AG04450 (cell line): Measurements from ENCODE around the gene SUPT20H. TPM values are rescaled to one million over a fixed set of nuclear protein-coding genes. Genes with fewer than 3 reads are reported as not detected.
A peak's percentile ranks its signal among the peaks of the same experiment; 100 is the strongest.

Experiments
- CTCF ChIA-PET: fragments of 300-600, 350-600 bp; formaldehyde crosslinking; extraction: SDS; loops from one replicate; lab custom pipeline; 2022; ENCODE audit warnings: antibody characterized with exemption, inconsistent platforms; lab: Charles Lee
- POLR2A ChIA-PET: fragments of 350-600 bp; formaldehyde crosslinking; extraction: SDS; loops from one replicate; lab custom pipeline; 2021; ENCODE audit warnings: antibody characterized with exemption, inconsistent platforms; lab: Yijun Ruan, JAX
- DNase-seq: peaks from one replicate; pipeline ENCODE4 v3.0.0-alpha.2; 2011; ENCODE audit warnings: low read depth, low spot score
- H3K27ac ChIP-seq: one replicate; pipeline ENCODE4 v1.5.1; 2012; ENCODE audit warnings: low read depth, low read length, control low read depth
- H3K27me3 ChIP-seq: one replicate; pipeline ENCODE4 v1.6.0; 2012; ENCODE audit warnings: low read length; ENCODE audit not compliant: control insufficient read depth, insufficient read depth
- H3K4me3 ChIP-seq: 2 replicates; pipeline ENCODE4 v1.5.1; 2011; ENCODE audit warnings: mild to moderate bottlenecking, low read depth, low read length, control low read depth
- H3K9me3 ChIP-seq: 2 replicates; pipeline ENCODE4 v1.5.1; 2012; ENCODE audit warnings: low read length; ENCODE audit not compliant: control insufficient read depth, insufficient read depth
- CTCF ChIP-seq: IDR thresholded peaks from 2 replicates; pipeline ENCODE4 v1.5.1; 2011; ENCODE audit warnings: low read depth, low read length, control low read depth, inconsistent platforms
- polyA plus RNA-seq: library from polyadenylated mRNA; depleted of rRNA; stranded (reverse); fragments of >200 nt; gene quantifications from 2 replicates; pipeline ENCODE4 v1.2.3, GENCODE V29; 2011

The SUPT20H gene
- polyA plus RNA-seq, 1 experiment = 80.6 TPM

DNA sequence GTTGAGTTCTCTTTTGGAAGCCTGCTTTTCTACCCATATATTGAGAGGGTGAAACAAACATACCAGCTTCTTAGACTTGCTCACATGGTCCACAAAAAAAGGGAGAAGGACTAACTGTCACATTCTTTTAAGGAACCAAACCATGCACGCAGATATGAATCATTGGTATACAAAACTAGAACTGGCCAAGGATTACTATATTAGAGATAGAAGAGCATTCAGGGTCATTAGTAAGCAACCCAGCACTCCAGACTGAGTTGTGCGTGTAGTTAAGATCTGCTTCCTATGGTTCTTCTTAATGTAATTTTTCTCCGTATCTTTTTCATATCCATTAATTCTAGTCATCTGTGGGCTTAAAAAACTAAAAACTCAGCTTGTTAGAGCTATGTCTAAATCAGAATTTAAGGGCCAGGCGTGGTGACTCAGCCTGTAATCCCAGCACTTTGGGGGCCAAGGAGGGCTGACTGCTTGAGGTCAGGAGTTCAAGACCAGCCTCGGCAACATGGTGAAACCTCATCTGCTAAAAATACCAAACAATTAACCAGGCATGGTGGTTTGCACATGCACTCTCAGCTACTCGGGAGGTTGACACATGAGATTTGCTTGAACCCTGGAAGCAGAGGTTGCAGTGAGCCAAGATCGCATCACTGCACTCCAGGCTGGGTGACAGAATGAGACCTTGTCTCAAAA lies 80.0 kb downstream of the SUPT20H start:
- Histone ChIP-seq H3K27me3 (no peaks in the 10 kb centered on the region), H3K9me3 (peaks cover 8% of the 10 kb centered on the region), H3K4me3 (no peak overlapping the region), H3K27ac (peak overlapping the region; percentile 34)
- no peak for TF ChIP-seq CTCF
- ChIA-PET POLR2A (interaction anchor here (0.6 kb wide), 1 partner anchor 673 kb away, joined by 3 read pairs; no protein-coding TSS in a partner anchor), CTCF (interaction anchor here (0.6 to 7.2 kb wide), 9 partner anchors 10 to 697 kb away, joined by 3 to 432 read pairs (median 10); no protein-coding TSS in a partner anchor)
- DNase-seq = peak; percentile 26

- TF ChIP-seq CTCF = no peak
- Histone ChIP-seq H3K27me3 (no peaks in the 10 kb centered on the region), H3K9me3 (peaks cover 8% of the 10 kb centered on the region), H3K4me3 (no peak overlapping the region), H3K27ac (no peak overlapping the region)
- DNase-seq = no peak
- CTCF ChIA-PET = interaction anchor here (2.2 kb wide), 1 partner anchor 117 kb away, joined by 16 read pairs; no protein-coding TSS in a partner anchor
- POLR2A ChIA-PET = no interaction called here
Measured at GRCh38 chr13:36975172-36975571, 84.3 kb downstream of the SUPT20H start.

GRCh38 chr13:36973621-36974295 lies 85.7 kb downstream of the SUPT20H start:
- POLR2A ChIA-PET = no interaction called here
- CTCF ChIA-PET = interaction anchor here (0.7 to 3.2 kb wide), 4 partner anchors 8 to 125 kb away, joined by 3 to 18 read pairs (median 8); no protein-coding TSS in a partner anchor

GRCh38 chr13:36973009-36973408 lies 86.5 kb downstream of the SUPT20H start:
- H3K4me3 ChIP-seq = no peak overlapping the region
- CTCF ChIA-PET = interaction anchor here (0.6 to 3.2 kb wide), 4 partner anchors 8 to 124 kb away, joined by 3 to 18 read pairs (median 8); no protein-coding TSS in a partner anchor
- peaks cover 8% of the 10 kb centered on the region for H3K9me3 ChIP-seq
- no peak overlapping the region for H3K27ac ChIP-seq
- no peaks in the 10 kb centered on the region for H3K27me3 ChIP-seq
- no peak for DNase-seq
- POLR2A ChIA-PET = no interaction called here
- no peak for TF ChIP-seq CTCF

More at GRCh38 chr13:36973621-36974295, 85.7 kb downstream of the SUPT20H start:
- H3K4me3 ChIP-seq = no peak overlapping the region
- H3K27me3 ChIP-seq = no peaks in the 10 kb centered on the region
- no peak overlapping the region for H3K27ac ChIP-seq
- TF ChIP-seq CTCF = no peak
- peaks cover 8% of the 10 kb centered on the region for H3K9me3 ChIP-seq
- no peak for DNase-seq
